Kidney (tissue), 14 donors: ENCODE measurements around the gene AK5. TPM values are rescaled to one million over a fixed set of nuclear protein-coding genes. Genes with fewer than 3 reads are reported as not detected.
"Not testable (repeated sequence)": the region's sequence is repeated elsewhere in the genome, so short reads cannot be mapped to it uniquely, and the experiment has no call there.

Source experiments
- DNase-seq, 5 donors: peaks; one replicate each; pipeline ENCODE4 v3.0.0-alpha.2; 2013 to 2020
- FAIRE-seq: peaks from 2 replicates; lab custom pipeline; 2012; peaks lifted over from hg19 to GRCh38; lab: Jason Lieb, UNC
- H3K27ac ChIP-seq, 2 donors: one replicate each; pipeline ENCODE4 v1.7.0; 2013; ENCODE audit warnings: low read depth in 2 of 2, low read length in 2 of 2, inconsistent platforms in 1 of 2
- H3K27me3 ChIP-seq: one replicate; pipeline ENCODE4 v1.7.1; 2013; ENCODE audit warnings: low read length, inconsistent platforms; ENCODE audit not compliant: control insufficient read depth, insufficient read depth
- H3K36me3 ChIP-seq, 3 donors: one replicate each; pipeline versions ENCODE4 v1.7.0 to v1.7.1; 2013; ENCODE audit warnings: low read length in 3 of 3, control low read depth in 1 of 3, inconsistent platforms in 1 of 3; ENCODE audit not compliant: insufficient read depth in 3 of 3, control insufficient read depth in 2 of 3
- H3K4me1 ChIP-seq, 3 donors: one replicate each; pipeline versions ENCODE4 v1.7.0 to v1.7.1; 2013; ENCODE audit warnings: low read length in 3 of 3, inconsistent platforms in 1 of 3, low read depth in 1 of 3; ENCODE audit not compliant: control insufficient read depth in 2 of 3, insufficient read depth in 2 of 3
- H3K4me3 ChIP-seq, 3 donors: one replicate each; pipeline versions ENCODE4 v1.7.0 to v1.8.1; 2013; ENCODE audit warnings: low read length in 3 of 3, control low read depth in 1 of 3, inconsistent platforms in 1 of 3
- H3K9ac ChIP-seq, 3 donors: one replicate each; pipeline versions ENCODE4 v1.7.0 to v1.7.1; 2013; ENCODE audit warnings: low read length in 3 of 3, control low read depth in 1 of 3, inconsistent platforms in 1 of 3
- H3K9me3 ChIP-seq, 3 donors: one replicate each; pipeline versions ENCODE4 v1.7.0 to v1.7.1; 2013; ENCODE audit warnings: low read length in 3 of 3, control low read depth in 1 of 3, inconsistent platforms in 1 of 3; ENCODE audit not compliant: control insufficient read depth in 2 of 3, insufficient read depth in 1 of 3
- CTCF ChIP-seq: IDR thresholded peaks from 3 replicates; pipeline ENCODE4 v1.5.1; 2012; ENCODE audit warnings: mild to moderate bottlenecking, moderate library complexity, borderline replicate concordance; ENCODE audit not compliant: insufficient read depth; ENCODE audit errors: extremely low read depth
- intact Hi-C: fragments of 100-400 bp; cut with DNase I; formaldehyde crosslinking; loops from one replicate; pipeline ENCODE4 v1.11.1; 2022
- polyA plus RNA-seq: library from polyadenylated mRNA; stranded (reverse); fragments of 350-450 nt; fragmentation: Illumina TruSeq; extraction: RNeasy Lipid Tissue Mini Kit (QIAGEN cat#74804); gene quantifications from one replicate; pipeline ENCODE4 v1.2.3, GENCODE V29; 2014; ENCODE audit warnings: low read depth, low replicate concordance; ENCODE audit not compliant: insufficient read depth
- total RNA-seq: library from RNA; stranded (reverse); fragmentation: NEBNext Ultra II Directional; extraction: Animal tissue kit (Norgen Biotek cat#: 25700); gene quantifications from one replicate; pipeline ENCODE4 v1.2.1, GENCODE V29; 2021
- donor health status: control.
- donor health status: control.
- donor health status: control.
- donor health status: control.
- donor health status: control.
- donor health status: DM: yes; HTN: yes; CAD: no.
- donor health status: Normal renal cell carcinoma (clear cell type).

The AK5 gene
- total and polyA plus RNA-seq, 2 donors from 2014 or later, result 1.7 to 2.5 TPM

- Histone ChIP-seq H3K9ac (no peak overlapping the region), H3K27me3 (no peaks in the 10 kb centered on the region), H3K4me3 (no peak overlapping the region), H3K9me3 (no peaks in the 10 kb centered on the region), H3K27ac (no peak overlapping the region), H3K36me3 (no peaks in the 10 kb centered on the region), H3K4me1 (no peaks in the 10 kb centered on the region)
- TF ChIP-seq CTCF, result no peak
- DNase-seq (no peak), FAIRE-seq (no peak)
- intact Hi-C loops, result no loop called here
Observed at GRCh38 chr1:77509051-77509492, 227.3 kb downstream of the AK5 start.

- Histone ChIP-seq H3K4me3 (no peak overlapping the region), H3K27me3 (no peaks in the 10 kb centered on the region), H3K36me3 (no peaks in the 10 kb centered on the region), H3K9ac (no peak overlapping the region), H3K9me3 (no peaks in the 10 kb centered on the region), H3K4me1 (peaks cover 0 to 2% (median 0%) of the 10 kb centered on the region in 3 donors), H3K27ac (no peak overlapping the region)
- DNase-seq, result no peak
- intact Hi-C loops, result no loop called here
- TF ChIP-seq CTCF, result no peak
- no peak for FAIRE-seq
Observed at GRCh38 chr1:77509898-77510297, 228.1 kb downstream of the AK5 start.

GRCh38 chr1:77511440-77511840 lies 229.6 kb downstream of the AK5 start:
- peaks cover 0 to 6% (median 0%) of the 10 kb centered on the region in 3 donors for H3K4me1 ChIP-seq
- H3K36me3 ChIP-seq, result no peaks in the 10 kb centered on the region
- no peak for DNase-seq
- no peak overlapping the region for H3K4me3 ChIP-seq
- intact Hi-C loops, result no loop called here
- H3K27me3 ChIP-seq, result no peaks in the 10 kb centered on the region
- no peak for TF ChIP-seq CTCF
- H3K27ac ChIP-seq, result no peak overlapping the region
- H3K9me3 ChIP-seq, result no peaks in the 10 kb centered on the region
- H3K9ac ChIP-seq, result no peak overlapping the region
- no peak for FAIRE-seq

DNA sequence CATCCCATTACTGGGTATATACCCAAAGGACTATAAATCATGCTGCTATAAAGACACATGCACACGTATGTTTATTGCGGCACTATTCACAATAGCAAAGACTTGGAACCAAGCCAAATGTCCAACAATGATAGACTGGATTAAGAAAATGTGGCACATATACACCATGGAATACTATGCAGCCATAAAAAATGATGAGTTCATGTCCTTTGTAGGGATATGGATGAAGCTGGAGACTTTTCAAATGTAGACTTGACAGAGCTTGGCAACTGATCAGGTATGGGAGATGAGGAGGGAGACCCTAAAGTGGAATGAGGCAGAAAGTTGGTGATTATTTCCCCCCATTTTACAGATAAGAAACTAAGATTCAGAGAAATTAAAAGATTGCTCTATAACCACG lies 230.8 kb downstream of the AK5 start:
- FAIRE-seq, H3K4me3 ChIP-seq, DNase-seq, H3K27ac ChIP-seq, intact Hi-C loops, H3K9me3 ChIP-seq, H3K9ac ChIP-seq, H3K4me1 ChIP-seq, H3K36me3 ChIP-seq, H3K27me3 ChIP-seq: not testable (repeated sequence)
